Measurements from ENCODE around the gene IDH2.

GRCh38 chr15:90046911-90047392 lies 55.3 kb downstream of the IDH2 start:
- no peak for TF ChIP-seq CTCF (IDR thresholded peaks at IDR 0.05)
- no peak for TF ChIP-seq POLR2A (IDR thresholded peaks at IDR 0.05)
